Medulla oblongata (tissue), 1 donor: ENCODE data around the gene ANKRD1.
"Not testable (repeated sequence)": the region's sequence is repeated elsewhere in the genome, so short reads cannot be mapped to it uniquely, and the experiment has no call there.

Experiments
- DNase-seq: peaks from one replicate; pipeline ENCODE4 v3.0.0-alpha.2; 2015; ENCODE audit errors: extremely low spot score

The ANKRD1 gene

DNA sequence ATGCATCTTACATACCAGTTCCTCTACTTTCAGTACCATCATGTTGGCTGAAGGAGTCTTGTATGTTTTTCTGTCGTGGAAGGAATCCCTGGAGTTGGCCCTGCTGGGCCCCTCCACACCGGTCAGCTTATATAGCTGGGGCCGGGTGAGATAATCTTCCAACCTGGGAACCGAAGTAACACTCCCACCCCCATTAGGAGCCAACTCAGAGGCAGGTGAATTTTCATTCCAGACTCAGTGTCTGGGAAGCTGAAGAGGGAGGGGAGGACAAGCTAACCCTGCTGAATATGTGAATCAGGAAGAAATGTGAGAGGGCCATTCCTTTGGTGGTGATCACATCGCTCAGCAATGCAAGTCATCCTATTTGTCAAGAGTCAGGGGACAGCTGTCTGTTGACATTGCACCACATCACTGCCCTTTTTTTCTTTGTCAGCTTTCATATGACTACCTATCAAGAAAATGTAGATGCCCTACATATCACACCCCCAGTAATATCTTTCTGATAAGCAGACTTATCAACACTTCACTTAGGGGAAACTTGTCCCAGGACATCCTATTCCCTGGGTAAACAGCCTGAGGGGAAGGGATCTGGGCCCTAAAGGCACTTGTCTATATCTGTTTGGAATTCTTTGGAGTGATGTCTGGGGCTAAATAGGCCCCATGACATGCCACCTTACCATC lies at the start of gene ANKRD1:
Gene ANKRD1, minus strand, starts transcription at position 102 of the 681 bp plus-strand sequence. Its CDS starts 60 bp downstream, at position 42.
- DNase-seq: no peak

DNA sequence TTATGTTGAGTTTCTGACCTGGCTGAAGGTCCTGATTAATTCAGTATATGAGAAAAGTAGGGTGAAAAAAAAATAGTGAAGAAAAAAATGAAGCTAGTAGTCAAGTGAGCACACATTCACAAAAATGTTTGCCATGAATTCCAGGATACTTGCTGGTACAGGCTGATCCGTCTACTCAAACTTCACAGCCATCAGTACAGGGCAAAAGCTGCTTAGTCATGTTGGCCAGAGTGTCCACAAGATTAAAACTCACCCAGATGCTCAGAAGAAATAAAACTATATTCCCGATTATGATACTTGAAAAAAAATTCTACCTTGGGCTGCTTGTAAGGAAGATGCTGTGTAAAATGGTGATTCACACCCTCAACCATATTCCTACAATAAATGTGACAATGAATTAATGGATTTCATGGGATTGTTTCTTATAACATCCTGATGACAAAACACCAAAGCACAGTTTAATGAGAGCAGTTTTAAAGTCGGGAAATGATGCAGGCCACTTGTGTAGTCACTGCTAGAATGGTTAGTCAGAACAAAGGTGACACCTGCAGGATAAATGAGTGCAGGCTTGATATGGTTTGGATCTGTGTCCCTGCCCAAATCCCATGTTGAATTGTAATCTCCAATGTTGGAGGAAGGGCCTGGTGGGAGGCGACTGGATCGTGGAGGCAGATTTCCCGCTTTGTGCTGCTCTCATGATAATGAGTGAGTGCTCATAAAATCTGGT lies 49.2 kb upstream of the ANKRD1 start:
- no peak for DNase-seq

DNA sequence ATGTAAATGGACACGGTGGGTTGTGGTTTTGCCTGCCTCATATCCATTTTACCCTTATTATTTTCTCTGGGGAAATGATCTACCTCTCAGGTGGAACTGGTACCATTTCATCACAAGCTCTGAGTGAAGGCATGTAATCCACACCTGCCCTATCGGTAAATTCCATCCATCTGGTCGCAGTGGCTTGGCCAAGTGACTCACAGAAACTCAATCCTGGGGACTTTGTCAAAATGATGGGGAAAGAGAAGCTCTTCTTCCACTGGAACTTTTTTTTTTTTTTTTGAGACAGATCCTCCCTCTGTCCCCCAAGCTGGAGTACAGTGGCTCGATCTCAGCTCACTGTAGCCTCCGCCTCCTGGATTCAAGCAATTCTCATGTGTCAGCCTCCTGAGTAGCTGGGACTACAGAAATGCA lies 48.2 kb upstream of the ANKRD1 start:
- DNase-seq: no peak

DNA sequence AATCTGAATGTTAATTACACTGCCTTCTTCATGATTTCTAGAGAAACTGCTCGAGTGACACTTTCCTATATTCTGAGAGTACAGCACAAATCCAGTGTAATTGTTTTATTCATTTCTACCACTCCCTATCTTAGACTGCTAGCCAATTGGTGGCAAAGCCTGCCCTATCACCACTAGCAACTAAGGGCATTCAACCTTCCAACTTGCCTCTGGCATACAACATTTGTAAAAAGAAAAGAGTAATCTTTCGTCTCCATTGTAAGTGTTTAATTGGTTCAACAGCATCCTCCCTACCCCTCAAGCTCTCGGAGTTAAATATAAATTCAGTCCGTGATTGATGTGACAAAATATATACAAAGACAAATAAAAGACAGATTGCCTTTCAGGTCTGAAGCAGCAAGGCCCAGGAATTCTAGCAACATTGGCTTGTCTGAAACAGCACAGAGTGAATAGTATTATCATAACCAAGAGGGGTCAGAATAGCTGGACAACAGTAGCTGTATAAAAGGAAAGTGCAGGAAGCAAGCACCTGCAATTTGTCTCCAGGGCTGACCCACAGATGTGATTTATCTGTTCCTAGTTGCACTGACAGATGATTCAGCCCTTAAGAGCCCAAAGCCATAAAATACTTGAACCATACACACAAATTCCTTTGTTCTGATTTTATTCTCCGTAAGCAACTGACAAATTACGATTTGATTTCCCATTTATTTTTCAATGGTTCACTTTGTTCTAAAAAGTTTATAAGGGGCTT lies 47.6 kb upstream of the ANKRD1 start:
- DNase-seq: no peak

DNA sequence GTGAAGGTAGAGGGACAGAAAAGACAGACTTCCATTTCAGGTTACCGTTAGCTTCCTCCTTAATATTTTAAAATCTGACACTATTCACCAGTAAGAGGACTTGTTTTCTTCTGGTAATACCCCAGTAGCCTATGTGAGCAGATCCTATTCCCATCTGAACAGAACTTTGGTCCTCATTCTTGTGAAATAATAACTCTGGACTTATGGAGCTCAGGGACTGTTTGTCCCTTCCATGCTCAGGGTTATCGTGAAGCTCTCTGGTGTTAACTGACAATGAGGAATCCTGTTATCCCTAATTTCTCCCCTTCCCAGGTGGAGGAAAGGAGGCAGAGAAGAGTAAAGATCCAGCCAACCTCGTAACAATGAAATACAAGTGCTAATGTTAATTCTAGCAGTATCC lies 47.0 kb upstream of the ANKRD1 start:
- no peak for DNase-seq

DNA sequence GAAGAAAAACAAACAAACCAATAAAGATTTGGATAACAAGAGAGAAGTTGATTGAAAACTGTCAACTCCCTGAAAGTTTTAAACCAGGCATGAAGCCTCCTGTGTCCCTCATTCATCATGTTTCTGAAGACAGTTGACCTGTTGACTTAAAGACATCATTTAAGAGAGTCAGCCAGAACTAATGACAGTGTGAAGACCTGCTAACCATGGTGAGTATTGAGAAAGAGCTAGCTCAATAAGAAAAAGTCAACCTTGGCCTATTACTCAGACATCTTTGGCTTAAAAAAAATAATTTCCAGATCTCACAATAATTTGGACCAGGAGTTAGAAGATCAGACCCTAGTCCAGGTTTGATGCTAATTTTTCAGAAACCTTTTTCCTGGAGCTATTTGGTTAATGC lies 45.3 kb upstream of the ANKRD1 start:
- DNase-seq: no peak

DNA sequence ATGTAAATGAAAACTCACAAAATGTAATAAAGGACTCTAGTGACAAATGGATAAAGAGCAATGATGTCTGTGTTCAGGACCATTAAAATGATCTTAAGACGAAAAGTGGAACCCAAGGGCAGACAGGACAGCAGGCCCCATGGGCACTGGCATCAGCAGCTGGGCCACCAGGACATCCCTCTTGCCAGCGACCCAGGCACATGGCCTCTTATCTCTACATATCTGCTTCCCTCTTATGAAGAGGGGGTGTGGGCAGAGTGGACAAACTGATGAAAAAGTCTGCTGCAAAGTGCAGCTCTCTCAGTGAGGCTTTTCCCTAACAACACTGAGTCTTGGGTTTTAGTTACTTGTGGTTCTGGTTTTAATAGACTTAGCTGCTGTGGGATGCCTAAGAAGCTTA lies 44.8 kb upstream of the ANKRD1 start:
- DNase-seq: no peak

DNA sequence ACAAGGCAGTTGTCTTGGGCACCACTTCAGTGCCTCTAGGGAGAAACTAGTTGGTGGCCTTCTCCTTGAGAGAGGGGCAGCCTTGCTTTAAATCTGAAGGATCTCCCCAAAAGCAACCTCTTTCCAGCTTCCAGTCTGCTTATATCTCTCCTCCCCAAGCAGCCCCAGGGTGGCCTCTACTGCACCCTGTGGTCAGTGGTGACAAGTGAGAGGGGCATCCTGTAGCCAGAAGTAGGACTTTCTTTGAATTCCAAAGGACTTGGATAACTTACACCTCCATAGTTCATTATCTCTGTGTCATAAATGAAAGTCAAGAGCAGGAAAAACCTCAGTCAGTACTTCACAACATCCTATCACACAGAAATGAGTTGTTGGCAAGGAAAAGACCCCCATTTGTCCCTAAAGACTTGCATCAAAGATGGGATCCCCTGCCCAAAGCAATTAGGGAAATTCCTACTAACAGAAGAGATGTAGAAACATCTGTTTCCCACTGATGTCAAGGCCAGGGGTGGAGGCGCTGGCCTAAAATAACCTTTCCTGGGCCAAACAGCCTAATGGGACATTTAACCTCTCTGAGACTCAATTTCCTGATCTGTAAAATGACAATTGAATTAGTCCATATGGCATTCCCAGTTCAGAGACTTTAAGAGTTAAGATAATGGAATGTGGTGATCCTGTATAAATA lies 44.0 kb upstream of the ANKRD1 start:
- DNase-seq: no peak

DNA sequence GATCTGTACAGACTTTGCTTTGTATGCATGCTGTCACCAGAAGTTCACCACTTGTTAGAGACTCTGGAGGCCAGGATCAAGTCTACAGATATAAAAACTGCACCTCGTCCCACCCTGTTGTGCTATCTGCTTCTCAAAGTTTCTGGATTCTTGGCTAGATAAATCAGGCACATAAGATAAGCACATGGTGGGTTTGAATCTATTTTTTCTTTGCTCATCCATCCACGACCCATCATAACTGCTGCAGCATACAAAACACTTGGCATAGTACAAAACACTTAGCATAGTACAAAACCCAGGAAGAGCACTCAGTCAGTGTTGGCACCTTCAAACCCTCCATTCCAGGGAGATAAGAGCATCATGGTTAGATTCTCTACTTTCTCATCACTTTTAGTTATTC lies 42.4 kb upstream of the ANKRD1 start:
- DNase-seq: no peak

DNA sequence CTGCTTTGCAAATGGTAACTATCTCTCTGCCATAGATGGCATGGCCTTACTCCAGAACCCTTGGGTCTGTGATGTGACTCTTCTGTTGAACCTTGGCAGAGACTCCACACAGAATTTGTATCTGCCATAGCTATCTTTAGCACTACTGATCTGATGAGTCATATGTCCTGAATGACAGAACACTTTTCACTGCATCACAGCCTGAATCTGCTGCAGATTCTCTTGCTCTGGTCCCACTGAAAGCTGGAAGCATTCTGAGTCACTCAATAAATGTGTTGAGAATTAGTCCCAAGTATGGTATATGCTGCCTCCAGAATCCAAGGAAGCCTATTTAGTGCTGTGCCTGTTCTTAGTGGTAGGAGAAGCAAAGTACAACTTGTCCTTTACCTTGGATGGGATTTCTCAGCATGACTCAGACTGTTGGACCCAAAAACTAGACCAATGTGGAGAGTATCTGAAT lies 39.5 kb upstream of the ANKRD1 start:
- no peak for DNase-seq

DNA sequence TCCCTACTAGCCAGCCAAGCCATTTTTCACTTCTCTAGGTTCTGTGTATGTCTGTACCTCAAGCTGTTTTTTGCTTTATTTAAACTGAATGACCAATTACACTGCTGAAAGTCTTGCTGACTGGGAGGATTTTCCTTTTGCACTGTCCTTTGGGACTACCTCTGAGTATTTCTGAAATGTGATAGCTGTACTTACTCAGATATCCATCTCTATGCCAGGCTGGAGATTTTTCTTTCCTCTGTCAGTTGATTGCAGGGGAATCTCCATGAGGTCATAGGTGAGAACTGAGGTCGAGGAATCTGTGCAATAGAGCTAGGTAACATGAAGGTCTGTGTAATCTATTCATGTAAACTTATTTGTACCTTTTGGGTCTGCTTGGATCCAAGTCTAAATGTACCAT lies 38.9 kb upstream of the ANKRD1 start:
- no peak for DNase-seq

DNA sequence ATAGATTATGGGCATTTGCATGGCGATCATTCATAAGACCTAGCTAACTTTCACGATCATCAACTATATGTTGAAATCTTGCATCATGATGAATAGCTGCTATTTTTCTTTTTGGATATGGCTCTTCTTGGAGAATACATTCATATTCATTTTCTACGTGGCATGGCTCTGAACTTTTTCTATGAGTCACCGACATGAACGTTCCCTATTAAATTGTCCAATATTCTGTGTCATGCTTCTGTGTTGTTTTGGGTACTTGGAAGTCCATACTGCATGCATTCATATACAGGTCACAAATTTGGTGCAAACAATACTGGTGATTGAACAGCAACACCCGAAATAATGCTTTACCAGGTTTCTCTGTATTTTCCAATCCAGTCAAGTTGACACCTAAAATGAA lies 37.9 kb upstream of the ANKRD1 start:
- DNase-seq: no peak

DNA sequence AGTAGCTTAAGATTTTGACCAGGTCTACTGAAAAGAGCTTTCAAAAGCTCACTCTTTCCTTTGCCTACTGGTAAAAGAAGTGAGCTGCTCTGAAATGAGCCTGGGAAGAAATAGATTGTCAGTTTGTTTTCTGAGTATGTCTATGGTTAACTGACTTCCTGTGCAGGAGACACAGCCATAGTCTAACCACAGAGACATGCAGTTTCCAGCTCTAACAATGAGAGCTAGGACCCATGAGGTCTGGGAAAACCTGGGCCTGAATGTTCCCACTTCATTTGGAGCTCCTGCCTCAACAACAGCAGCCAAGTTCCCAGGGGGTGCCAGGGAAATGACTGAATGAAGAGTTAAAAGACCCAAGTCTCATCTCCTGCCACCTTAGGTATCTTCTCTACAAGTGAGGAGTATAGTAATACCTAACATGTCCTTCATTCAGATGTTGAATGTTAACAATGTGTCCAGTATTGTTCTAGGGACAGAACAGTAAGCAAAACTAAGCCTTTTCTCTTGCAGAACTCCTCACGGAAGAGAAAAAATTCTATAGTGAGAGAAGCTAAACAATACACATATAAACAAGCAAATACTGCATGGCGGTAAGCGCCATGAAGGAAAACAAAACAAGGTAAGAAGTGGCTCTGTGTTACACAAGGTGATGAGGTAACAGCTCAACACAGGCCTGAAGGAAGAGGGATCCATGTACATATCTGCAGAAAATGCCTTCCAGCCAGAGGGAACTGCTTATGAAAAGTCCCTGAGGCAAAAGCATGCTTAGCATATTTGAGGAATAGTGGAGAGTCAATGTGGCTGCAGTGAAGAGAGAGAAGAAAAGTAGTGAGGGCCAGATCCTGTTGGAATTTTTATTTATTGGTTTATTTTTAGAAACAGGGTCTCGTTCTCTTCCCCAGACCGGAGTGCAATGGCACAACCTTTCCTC lies 26.4 kb upstream of the ANKRD1 start:
- no peak for DNase-seq

DNA sequence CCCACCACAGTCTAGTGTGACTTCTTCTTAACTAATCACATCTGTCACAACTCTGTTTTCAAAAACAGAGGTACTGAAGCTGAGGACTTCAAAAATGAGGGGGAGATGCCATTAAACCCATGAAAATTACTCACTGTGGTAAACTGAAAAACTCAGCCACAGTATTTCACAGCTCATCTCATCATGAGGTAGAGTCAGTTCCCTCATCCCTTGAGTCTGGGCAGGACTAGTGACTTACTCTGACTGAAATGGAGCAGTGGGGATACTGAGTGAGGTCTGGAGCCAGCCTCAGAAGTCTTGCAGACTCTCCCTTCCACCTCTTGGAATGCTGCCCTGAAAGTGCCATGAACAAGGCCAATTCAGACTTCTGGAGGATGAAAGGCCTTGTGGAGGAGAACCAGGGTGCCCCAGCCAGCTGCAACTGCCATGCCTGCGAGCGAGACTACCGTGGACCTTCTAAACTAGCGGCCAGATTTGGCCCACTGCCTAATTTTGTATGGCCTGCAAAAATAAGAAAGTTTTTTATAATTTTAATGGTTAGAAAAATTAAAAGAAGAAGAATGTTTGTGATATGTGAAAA lies 24.7 kb upstream of the ANKRD1 start:
- DNase-seq: peak; percentile 65

DNA sequence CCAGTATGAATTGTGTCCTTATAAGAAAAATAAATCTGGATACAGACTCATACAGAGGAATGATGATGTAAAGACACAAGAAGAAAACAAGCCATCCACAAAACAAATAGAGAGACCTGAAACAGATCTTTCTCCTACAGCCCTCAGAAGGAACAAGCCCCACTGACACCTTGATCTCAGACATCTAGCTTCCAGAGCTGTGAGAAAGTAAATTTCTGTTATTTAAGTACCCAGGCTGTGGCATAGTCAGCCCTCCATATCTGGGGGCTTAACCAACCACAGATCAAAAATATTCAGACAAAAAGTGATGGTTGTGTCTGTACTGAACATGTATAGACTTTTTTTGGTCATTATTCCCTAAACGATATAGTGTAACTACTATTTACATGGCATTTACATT lies 23.9 kb upstream of the ANKRD1 start:
- no peak for DNase-seq

DNA sequence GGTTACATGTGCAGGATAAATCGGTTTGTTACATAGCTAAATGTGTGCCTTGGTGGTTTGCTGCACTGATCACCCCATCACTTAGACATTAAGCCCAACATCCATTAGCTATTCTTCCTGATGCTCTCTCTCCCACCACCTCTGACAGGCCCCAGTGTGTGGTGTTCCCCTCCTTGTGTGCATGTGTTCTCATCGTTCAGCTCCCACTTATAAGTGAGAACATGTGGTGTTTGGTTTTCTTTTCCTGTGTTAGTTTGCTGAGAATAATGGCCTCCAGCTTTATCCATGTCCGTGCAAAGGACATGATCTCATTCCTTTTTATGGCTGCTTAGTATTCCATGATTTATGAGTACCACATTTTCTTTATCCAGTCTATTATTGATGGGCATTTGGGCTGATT lies 22.1 kb upstream of the ANKRD1 start:
- not testable (repeated sequence) for DNase-seq

DNA sequence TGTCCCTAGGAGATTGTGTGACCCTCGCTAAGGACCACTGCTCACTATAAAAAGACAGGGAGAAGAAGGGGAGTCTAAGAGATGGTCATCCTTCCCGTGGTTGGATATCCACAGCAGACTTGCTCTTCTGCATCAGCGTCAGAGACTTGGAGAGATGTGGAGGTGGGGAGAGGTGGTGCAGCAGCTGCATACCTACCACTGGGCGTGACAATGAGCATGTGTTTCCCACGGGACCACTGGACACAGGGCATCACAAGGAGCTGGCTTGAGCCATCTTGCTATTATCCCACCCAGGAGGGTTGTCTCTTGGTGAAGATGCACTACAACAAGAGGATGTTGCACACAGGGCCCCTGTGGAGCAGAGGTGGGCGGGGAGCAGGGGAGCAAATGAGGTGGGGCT lies 18.8 kb upstream of the ANKRD1 start:
- DNase-seq: no peak

DNA sequence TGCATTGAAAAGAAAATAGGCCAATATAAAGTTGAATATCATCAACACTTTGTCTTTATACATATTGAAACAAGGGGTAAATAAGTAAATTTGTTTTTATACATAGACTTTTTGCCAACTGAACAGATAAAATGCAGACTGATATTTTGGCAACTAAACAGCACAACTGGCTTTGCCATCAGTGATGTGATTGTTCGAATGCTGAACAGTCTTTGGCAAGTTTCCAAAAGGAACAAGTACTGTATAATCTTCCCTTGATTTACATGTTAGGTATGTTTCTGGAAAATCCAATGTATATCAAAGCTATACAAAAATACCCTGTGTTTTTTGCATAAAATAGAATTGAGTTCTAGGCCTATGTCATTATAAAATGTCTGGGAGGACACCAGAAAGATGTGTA lies 18.2 kb upstream of the ANKRD1 start:
- DNase-seq: peak; percentile 55

DNA sequence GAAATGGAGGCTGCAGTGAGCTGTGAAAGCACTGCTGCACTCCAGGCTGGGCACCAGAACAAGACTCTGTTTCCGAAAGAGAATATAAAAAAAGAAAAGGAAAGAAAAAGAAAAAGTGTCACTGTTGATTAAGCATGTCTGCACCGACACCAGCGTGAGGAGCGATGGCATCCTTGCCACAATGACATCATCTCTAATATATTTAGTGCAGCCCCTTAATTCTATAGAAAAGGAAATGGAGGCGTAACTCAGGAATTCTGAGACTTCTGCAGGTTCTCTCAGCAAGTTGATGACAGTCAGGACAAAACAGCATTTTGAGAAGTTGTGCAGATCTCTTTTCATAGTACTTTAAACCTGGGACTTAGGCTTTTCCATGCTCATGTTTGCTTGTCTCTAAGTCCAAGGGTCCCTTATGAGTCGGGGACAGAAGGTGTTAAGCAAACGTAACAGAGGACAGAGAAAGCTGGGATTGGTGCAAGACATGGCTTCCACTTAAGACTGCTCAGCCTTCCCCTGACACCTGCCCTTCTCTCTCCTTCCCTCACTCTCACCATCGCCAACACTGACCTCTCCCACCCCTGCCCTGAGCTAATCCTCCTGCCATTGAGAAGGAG lies 16.9 kb upstream of the ANKRD1 start:
- DNase-seq: no peak

DNA sequence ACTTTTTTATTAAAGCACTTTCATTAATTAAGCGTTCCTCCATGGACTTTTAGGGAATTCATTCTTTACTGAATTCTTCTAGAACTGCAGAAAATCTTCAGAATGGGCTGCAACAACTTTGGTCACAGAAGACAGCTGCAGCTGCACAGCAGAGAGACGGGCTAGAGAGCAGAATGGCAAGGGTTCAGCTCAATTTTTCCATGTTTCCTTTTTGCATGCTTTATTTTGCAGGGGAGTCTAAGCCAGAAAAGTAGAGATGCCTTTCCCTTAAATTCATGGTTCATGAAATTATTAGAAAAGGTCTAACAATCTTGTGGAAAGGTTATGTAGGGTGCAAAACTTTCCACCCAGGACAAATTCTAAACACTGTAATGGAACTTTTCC lies 15.4 kb upstream of the ANKRD1 start:
- no peak for DNase-seq
